GM21619 (cell line): ENCODE measurements around the gene ERCC6.

Experiments used
- ATAC-seq: cut with Tn5 transposase; IDR thresholded peaks from one replicate; pipeline ENCODE4 v1.9.1; 2021; ENCODE audit not compliant: unreplicated experiment

Gene ERCC6

GRCh38 chr10:49538381-49539319 is at the start of gene ERCC6:
ERCC6 (minus strand) TSS chr10:49539121.
- peak; percentile 82 for ATAC-seq

GRCh38 chr10:49587981-49588380 is 49.1 kb upstream of the ERCC6 start:
- no peak for ATAC-seq

GRCh38 chr10:49585387-49585786 is 46.5 kb upstream of the ERCC6 start:
- no peak for ATAC-seq

- no peak for ATAC-seq
Measured at GRCh38 chr10:49579621-49580020, 40.7 kb upstream of the ERCC6 start.

- no peak for ATAC-seq
Measured at GRCh38 chr10:49578392-49578791, 39.5 kb upstream of the ERCC6 start.

GRCh38 chr10:49577182-49577925 is 38.4 kb upstream of the ERCC6 start:
- no peak for ATAC-seq

- no peak for ATAC-seq
Measured at GRCh38 chr10:49575489-49576072, 36.7 kb upstream of the ERCC6 start.

GRCh38 chr10:49572594-49573114 is 33.7 kb upstream of the ERCC6 start:
- no peak for ATAC-seq

- no peak for ATAC-seq
Measured at GRCh38 chr10:49571388-49571787, 32.5 kb upstream of the ERCC6 start.

- ATAC-seq, result no peak
Measured at GRCh38 chr10:49569031-49569631, 30.2 kb upstream of the ERCC6 start.

GRCh38 chr10:49568235-49568634 is 29.3 kb upstream of the ERCC6 start:
- ATAC-seq, result no peak

- no peak for ATAC-seq
Measured at GRCh38 chr10:49567810-49568209, 28.9 kb upstream of the ERCC6 start.

- ATAC-seq, result no peak
Measured at GRCh38 chr10:49564461-49565009, 25.6 kb upstream of the ERCC6 start.

- no peak for ATAC-seq
Measured at GRCh38 chr10:49562893-49563292, 24.0 kb upstream of the ERCC6 start.

GRCh38 chr10:49560526-49560925 is 21.6 kb upstream of the ERCC6 start:
- ATAC-seq, result no peak

- no peak for ATAC-seq
Measured at GRCh38 chr10:49559476-49559875, 20.6 kb upstream of the ERCC6 start.

GRCh38 chr10:49558190-49558589 is 19.3 kb upstream of the ERCC6 start:
- no peak for ATAC-seq

GRCh38 chr10:49557681-49558080 is 18.8 kb upstream of the ERCC6 start:
- ATAC-seq, result no peak

- no peak for ATAC-seq
Measured at GRCh38 chr10:49556723-49557122, 17.8 kb upstream of the ERCC6 start.

GRCh38 chr10:49552277-49552676 is 13.4 kb upstream of the ERCC6 start:
- ATAC-seq, result no peak

GRCh38 chr10:49550563-49550962 is 11.6 kb upstream of the ERCC6 start:
- no peak for ATAC-seq
